Measurements from ENCODE around the gene AHRR. TPM values are rescaled to one million over a fixed set of nuclear protein-coding genes. Genes with fewer than 3 reads are reported as not detected.

Gene AHRR
- total and polyA plus RNA-seq, 2 of the 4 experiments (the other 2 are of a cell fraction) = 15.6 to 37.1 TPM

DNA sequence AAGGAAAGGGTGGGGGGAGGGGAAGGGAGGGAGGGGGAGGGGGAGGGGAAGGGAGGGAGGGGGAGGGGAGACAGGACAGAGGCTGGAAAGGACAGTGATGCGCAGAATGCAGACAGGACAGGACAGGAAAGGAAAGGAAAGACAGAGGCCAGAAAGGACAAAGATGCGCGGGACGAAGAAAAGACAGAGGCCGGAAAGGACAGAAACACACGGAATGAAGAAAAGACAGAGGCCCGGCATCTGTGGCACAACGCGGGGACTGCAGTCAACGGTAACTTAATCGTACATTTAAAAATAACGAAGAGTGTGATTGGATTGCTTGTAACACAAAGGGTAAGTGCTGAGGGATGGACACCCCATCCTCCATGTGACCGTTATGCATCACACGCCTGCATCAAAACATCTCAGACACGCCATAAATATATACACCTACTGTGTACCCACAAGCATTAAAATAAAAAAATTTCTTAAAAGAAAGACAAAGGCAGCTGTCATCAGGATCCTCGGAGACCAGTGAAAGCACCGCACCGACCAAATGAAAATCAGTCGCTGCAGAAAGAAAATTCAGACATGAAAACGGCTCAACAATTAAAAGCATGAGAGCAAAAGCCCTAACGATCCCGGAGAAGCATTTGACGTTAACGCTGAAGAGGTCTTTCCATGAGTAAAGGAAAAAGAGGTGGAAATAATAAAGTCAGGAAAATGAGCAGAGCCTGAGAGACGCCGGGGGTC is 68.5 kb downstream of the AHRR start:
- H3K9ac ChIP-seq (ENCODE audit: low read depth, low read length) = no peak overlapping the region
- no peak overlapping the region for H3K56ac ChIP-seq (ENCODE audit: extremely low read depth, insufficient read depth, low read length)
- intact Hi-C loops (cut with micrococcal nuclease) (no loop called here), in situ Hi-C loops (cut with MboI; ENCODE audit: low sequenced_read_pairs) (no loop called here), dilution Hi-C loops (cut with HindIII; ENCODE audit: low sequenced_read_pairs, unreplicated experiment) (no loop called here)
- no TSS peak for BruUV-seq (replicated peaks)
- no peak overlapping the region for H2AK9ac ChIP-seq (replicated peaks; ENCODE audit: low read depth, low read length, poor library complexity)
- no peak overlapping the region for H4K5ac ChIP-seq (ENCODE audit: low read depth, low read length)
- ATAC-seq (ENCODE audit: low read depth) = no peak
- H3K9me3 ChIP-seq (ENCODE audit: control insufficient read depth, insufficient read depth, low read length) = peaks cover 2% of the 10 kb centered on the region
- no peak overlapping the region for H3K4me3 ChIP-seq (ENCODE audit: insufficient read depth, low read depth, low read length)
- H4K8ac ChIP-seq (ENCODE audit: low read depth in 2 of 2, low read length in 2 of 2) = no peak overlapping the region; a peak in 1 of 4 replicates
- no peak overlapping the region for H2AFZ ChIP-seq (replicated peaks; ENCODE audit: low read length, poor library complexity)
- H3K4ac ChIP-seq (ENCODE audit: low read depth, low read length) = peak overlapping the region; percentile 16; the same call in 1 of the 2 replicates
- H3K14ac ChIP-seq (replicated peaks; ENCODE audit: low read depth, low read length) = no peak overlapping the region
- H4K91ac ChIP-seq (ENCODE audit: insufficient read depth, low read depth, low read length) = 0 out of 2 replicates have a peak overlapping the region, but pooled peaks have one; percentile 27
- no peak overlapping the region; the same call in 2 of the 3 replicates for H2BK15ac ChIP-seq (ENCODE audit: low read depth, low read length)
- no peak overlapping the region for H3K23ac ChIP-seq (ENCODE audit: low read depth, low read length)
- peaks cover 20% of the 10 kb centered on the region for H3K4me1 ChIP-seq (ENCODE audit: control insufficient read depth, insufficient read depth, low read length)
- 0 out of 2 replicates have a peak overlapping the region, but pooled peaks have one; percentile 60 for H2AK5ac ChIP-seq (ENCODE audit: low read depth, low read length)
- no peak overlapping the region for H2BK20ac ChIP-seq (ENCODE audit: low read depth, low read length)
- no peaks in the 10 kb centered on the region; the same call in 1 of the 2 replicates for H4K20me1 ChIP-seq (ENCODE audit: insufficient read depth, low read length)
- peaks cover 21% of the 10 kb centered on the region for H3K9me1 ChIP-seq (ENCODE audit: insufficient read depth, low read length)
- no peak overlapping the region for H3K18ac ChIP-seq (ENCODE audit: low read depth, low read length)
- H3K27me3 ChIP-seq (ENCODE audit: control insufficient read depth, insufficient read depth, low read length) = no peaks in the 10 kb centered on the region
- no peak for DNase-seq
- no peak overlapping the region for H2BK5ac ChIP-seq (ENCODE audit: low read depth, low read length, poor library complexity, severe bottlenecking)
- H2BK120ac ChIP-seq (ENCODE audit: low read depth, low read length) = no peak overlapping the region
- POLR2A ChIA-PET (ENCODE audit: unreplicated experiment) = no interaction called here
- 86% methylated on average over 14 of the region's 26 CpGs; no CpG with 5 or more reads in 1 of the 2 experiments for WGBS, 2 experiments (ENCODE audit: extremely low coverage in 2 of 2, insufficient read length in 1 of 2)
- H3K79me1 ChIP-seq (ENCODE audit: low read depth in 1 of 2, low read length in 2 of 2) = peaks cover 26 to 76% of the 10 kb centered on the region in 2 experiments
- CTCF ChIA-PET = no interaction called here
- no peak overlapping the region for H3K27ac ChIP-seq (ENCODE audit: insufficient read depth, low read length)
- peaks cover 39% of the 10 kb centered on the region for H3K36me3 ChIP-seq (ENCODE audit: control insufficient read depth, insufficient read depth, low read length)
- no peak overlapping the region for H3K4me2 ChIP-seq (ENCODE audit: low read depth, low read length)
- TF ChIP-seq, protein P1, sequence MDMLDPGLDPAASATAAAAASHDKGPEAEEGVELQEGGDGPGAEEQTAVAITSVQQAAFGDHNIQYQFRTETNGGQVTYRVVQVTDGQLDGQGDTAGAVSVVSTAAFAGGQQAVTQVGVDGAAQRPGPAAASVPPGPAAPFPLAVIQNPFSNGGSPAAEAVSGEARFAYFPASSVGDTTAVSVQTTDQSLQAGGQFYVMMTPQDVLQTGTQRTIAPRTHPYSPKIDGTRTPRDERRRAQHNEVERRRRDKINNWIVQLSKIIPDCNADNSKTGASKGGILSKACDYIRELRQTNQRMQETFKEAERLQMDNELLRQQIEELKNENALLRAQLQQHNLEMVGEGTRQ (IDR thresholded peaks at IDR 0.05; ENCODE audit: low read depth, low read length) = no peak
- TF ChIP-seq, protein P2, sequence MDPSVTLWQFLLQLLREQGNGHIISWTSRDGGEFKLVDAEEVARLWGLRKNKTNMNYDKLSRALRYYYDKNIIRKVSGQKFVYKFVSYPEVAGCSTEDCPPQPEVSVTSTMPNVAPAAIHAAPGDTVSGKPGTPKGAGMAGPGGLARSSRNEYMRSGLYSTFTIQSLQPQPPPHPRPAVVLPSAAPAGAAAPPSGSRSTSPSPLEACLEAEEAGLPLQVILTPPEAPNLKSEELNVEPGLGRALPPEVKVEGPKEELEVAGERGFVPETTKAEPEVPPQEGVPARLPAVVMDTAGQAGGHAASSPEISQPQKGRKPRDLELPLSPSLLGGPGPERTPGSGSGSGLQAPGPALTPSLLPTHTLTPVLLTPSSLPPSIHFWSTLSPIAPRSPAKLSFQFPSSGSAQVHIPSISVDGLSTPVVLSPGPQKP (IDR thresholded peaks at IDR 0.05; ENCODE audit: borderline replicate concordance, low read depth, low read length) = no peak
- TF ChIP-seq POLR2A (IDR thresholded peaks at IDR 0.05; ENCODE audit: low read depth, low read length) (no peak), RFX5 (IDR thresholded peaks at IDR 0.05; ENCODE audit: low read depth, low read length) (no peak), FOS (IDR thresholded peaks at IDR 0.05; ENCODE audit: low read depth, low read length) (no peak), RCOR1 (IDR thresholded peaks at IDR 0.05; ENCODE audit: insufficient replicate concordance, low read length) (no peak), MAFK (IDR thresholded peaks at IDR 0.05; ENCODE audit: low read depth, low read length) (no peak), SMC3 (IDR thresholded peaks at IDR 0.05; ENCODE audit: low read depth, low read length) (no peak), NFE2L2 (IDR thresholded peaks at IDR 0.05; ENCODE audit: low read depth, low read length) (no peak), MXI1 (IDR thresholded peaks at IDR 0.05; ENCODE audit: borderline replicate concordance, low read depth, low read length) (no peak), CHD1 (IDR thresholded peaks at IDR 0.05; ENCODE audit: low read depth, low read length) (no peak), MAZ (IDR thresholded peaks at IDR 0.05; ENCODE audit: borderline replicate concordance, low read depth, low read length) (no peak), CEBPB (IDR thresholded peaks at IDR 0.05; ENCODE audit: low read depth, low read length) (no peak), RAD21 (IDR thresholded peaks at IDR 0.05; ENCODE audit: low read length) (no peak)
- TF ChIP-seq, protein P3, sequence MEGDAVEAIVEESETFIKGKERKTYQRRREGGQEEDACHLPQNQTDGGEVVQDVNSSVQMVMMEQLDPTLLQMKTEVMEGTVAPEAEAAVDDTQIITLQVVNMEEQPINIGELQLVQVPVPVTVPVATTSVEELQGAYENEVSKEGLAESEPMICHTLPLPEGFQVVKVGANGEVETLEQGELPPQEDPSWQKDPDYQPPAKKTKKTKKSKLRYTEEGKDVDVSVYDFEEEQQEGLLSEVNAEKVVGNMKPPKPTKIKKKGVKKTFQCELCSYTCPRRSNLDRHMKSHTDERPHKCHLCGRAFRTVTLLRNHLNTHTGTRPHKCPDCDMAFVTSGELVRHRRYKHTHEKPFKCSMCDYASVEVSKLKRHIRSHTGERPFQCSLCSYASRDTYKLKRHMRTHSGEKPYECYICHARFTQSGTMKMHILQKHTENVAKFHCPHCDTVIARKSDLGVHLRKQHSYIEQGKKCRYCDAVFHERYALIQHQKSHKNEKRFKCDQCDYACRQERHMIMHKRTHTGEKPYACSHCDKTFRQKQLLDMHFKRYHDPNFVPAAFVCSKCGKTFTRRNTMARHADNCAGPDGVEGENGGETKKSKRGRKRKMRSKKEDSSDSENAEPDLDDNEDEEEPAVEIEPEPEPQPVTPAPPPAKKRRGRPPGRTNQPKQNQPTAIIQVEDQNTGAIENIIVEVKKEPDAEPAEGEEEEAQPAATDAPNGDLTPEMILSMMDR (conservative IDR thresholded peaks at IDR 0.05; ENCODE audit: low read depth, low read length) = no peak
